Endodermal cell (in vitro differentiated cells): Measurements from ENCODE around the gene RELL1. TPM values are rescaled to one million over a fixed set of nuclear protein-coding genes. Genes with fewer than 3 reads are reported as not detected.

ENCODE experiments used
- DNase-seq: peaks from one replicate; pipeline ENCODE4 v3.0.0-alpha.2; 2017
- H3K27ac ChIP-seq: 2 replicates; pipeline ENCODE4 v1.5.1; 2013; ENCODE audit warnings: mild to moderate bottlenecking, low read depth, low read length, moderate library complexity
- H3K27me3 ChIP-seq: 2 replicates; pipeline ENCODE4 v1.6.1; 2013; ENCODE audit warnings: mild to moderate bottlenecking, low read length, moderate library complexity; ENCODE audit not compliant: insufficient read depth, control insufficient read depth, poor library complexity, severe bottlenecking
- H3K36me3 ChIP-seq: 2 replicates; pipeline ENCODE4 v1.7.0; 2013; ENCODE audit warnings: mild to moderate bottlenecking, low read length, moderate library complexity; ENCODE audit not compliant: control insufficient read depth, insufficient read depth
- H3K4me1 ChIP-seq: one replicate; pipeline ENCODE4 v1.7.0; 2013; ENCODE audit warnings: low read length; ENCODE audit not compliant: control insufficient read depth, insufficient read depth
- H3K4me3 ChIP-seq: 2 replicates; pipeline ENCODE4 v1.5.1; 2013; ENCODE audit warnings: mild to moderate bottlenecking, low read length, moderate library complexity
- H3K9ac ChIP-seq: 2 replicates; pipeline ENCODE4 v1.6.1; 2013; ENCODE audit warnings: mild to moderate bottlenecking, low read length, moderate library complexity; ENCODE audit not compliant: poor library complexity, severe bottlenecking; ENCODE audit errors: extremely low read depth
- H3K9me3 ChIP-seq: 2 replicates; pipeline ENCODE4 v1.6.1; 2013; ENCODE audit warnings: mild to moderate bottlenecking, low read length, moderate library complexity; ENCODE audit not compliant: control insufficient read depth
- H3K27ac Mint-ChIP-seq: 2 replicates; pipeline ENCODE4 v1.8.0; 2020; ENCODE audit warnings: mixed read lengths
- H3K27me3 Mint-ChIP-seq: 2 replicates; pipeline ENCODE4 v1.8.0; 2021; ENCODE audit warnings: mild to moderate bottlenecking, mixed read lengths; ENCODE audit not compliant: insufficient read depth
- H3K36me3 Mint-ChIP-seq: 2 replicates; pipeline ENCODE4 v1.8.0; 2020; ENCODE audit warnings: low read depth, mixed read lengths
- H3K4me1 Mint-ChIP-seq: 2 replicates; pipeline ENCODE4 v1.8.0; 2020; ENCODE audit warnings: mixed read lengths
- H3K4me3 Mint-ChIP-seq: 2 replicates; pipeline ENCODE4 v1.8.0; 2020; ENCODE audit warnings: mild to moderate bottlenecking, moderate library complexity, mixed read lengths
- H3K9me3 Mint-ChIP-seq: 2 replicates; pipeline ENCODE4 v1.8.0; 2020; ENCODE audit warnings: mild to moderate bottlenecking, mixed read lengths
- WGBS, 2 experiments: methylation state at CpG; one replicate each; pipeline versions ENCODE4 v1.1.5 to v1.1.7; 2013; ENCODE audit warnings: missing lambda C conversion rate in 2 of 2, mixed read lengths in 1 of 2; ENCODE audit not compliant: insufficient coverage in 1 of 2, insufficient read length in 1 of 2; 5-methylcytosine and 5-hydroxymethylcytosine counted together
- total RNA-seq, 2 donors: library from RNA; stranded (reverse); fragmentation: NEBNext Ultra II Directional in 1 of 2; extraction: Animal tissue kit (Norgen Biotek cat#: 25700) in 1 of 2; gene quantifications; 2 replicates in 1 of 2; 3 replicates in 1 of 2; pipeline ENCODE4 v1.2.1, GENCODE V29; 2021
- TF ChIP-seq, protein P1 (sequence below): fragments of 200-600 bp; sonication (generic); conservative IDR thresholded peaks from 2 replicates; pipeline ENCODE4 v1.5.0; 2021; ENCODE audit warnings: antibody characterized with exemption, mild to moderate bottlenecking

Gene RELL1
- total RNA-seq, 2 donors from 2014 or later: 12.1 to 12.3 TPM

DNA sequence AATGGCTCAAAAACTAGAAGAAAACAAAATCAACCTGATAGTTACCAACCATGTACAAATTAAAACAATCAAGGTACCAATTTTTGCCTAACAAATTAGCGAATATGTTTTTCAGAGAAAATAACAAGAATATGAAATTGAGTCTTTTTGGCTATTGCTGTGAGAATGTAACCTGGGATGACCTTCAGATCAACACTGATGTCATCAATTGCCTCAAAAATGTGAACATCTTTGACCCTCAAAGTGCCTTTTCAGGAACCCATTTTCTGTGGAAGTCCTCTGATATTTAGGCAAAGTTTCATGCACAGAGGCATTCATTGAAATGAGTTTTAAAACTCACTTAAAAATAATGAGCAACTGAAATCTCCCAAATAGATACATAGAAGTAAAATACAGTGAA is 6.1 kb downstream of the RELL1 start:
- Histone ChIP-seq H3K27ac (no peak overlapping the region), H3K9me3 (no peaks in the 10 kb centered on the region), H3K4me1 (peaks cover 2% of the 10 kb centered on the region), H3K4me3 (no peak overlapping the region), H3K27me3 (no peaks in the 10 kb centered on the region), H3K36me3 (no peaks in the 10 kb centered on the region), H3K9ac (no peak overlapping the region)
- DNase-seq: no peak
- WGBS, 2 experiments: 96% methylated on average over 1 of the region's 1 CpG; no CpG with 5 or more reads in 1 of the 2 experiments
- no peak overlapping the region for H3K4me3 Mint-ChIP-seq
- TF ChIP-seq, protein P1, sequence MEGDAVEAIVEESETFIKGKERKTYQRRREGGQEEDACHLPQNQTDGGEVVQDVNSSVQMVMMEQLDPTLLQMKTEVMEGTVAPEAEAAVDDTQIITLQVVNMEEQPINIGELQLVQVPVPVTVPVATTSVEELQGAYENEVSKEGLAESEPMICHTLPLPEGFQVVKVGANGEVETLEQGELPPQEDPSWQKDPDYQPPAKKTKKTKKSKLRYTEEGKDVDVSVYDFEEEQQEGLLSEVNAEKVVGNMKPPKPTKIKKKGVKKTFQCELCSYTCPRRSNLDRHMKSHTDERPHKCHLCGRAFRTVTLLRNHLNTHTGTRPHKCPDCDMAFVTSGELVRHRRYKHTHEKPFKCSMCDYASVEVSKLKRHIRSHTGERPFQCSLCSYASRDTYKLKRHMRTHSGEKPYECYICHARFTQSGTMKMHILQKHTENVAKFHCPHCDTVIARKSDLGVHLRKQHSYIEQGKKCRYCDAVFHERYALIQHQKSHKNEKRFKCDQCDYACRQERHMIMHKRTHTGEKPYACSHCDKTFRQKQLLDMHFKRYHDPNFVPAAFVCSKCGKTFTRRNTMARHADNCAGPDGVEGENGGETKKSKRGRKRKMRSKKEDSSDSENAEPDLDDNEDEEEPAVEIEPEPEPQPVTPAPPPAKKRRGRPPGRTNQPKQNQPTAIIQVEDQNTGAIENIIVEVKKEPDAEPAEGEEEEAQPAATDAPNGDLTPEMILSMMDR: no peak
- no peaks in the 10 kb centered on the region for H3K27me3 Mint-ChIP-seq
- peaks cover 8% of the 10 kb centered on the region for H3K36me3 Mint-ChIP-seq
- no peak overlapping the region for H3K27ac Mint-ChIP-seq
- peaks cover 20% of the 10 kb centered on the region for H3K4me1 Mint-ChIP-seq
- H3K9me3 Mint-ChIP-seq: peaks cover 2% of the 10 kb centered on the region

GRCh38 chr4:37679301-37679700 is 6.9 kb downstream of the RELL1 start:
- H3K4me3 Mint-ChIP-seq: no peak overlapping the region
- whole genome bisulfite sequencing, 2 experiments: 100% methylated on average over 2 of the region's 2 CpGs; no CpG with 5 or more reads in 1 of the 2 experiments
- Histone ChIP-seq H3K36me3 (no peaks in the 10 kb centered on the region), H3K9me3 (no peaks in the 10 kb centered on the region), H3K4me3 (no peak overlapping the region), H3K4me1 (peaks cover 6% of the 10 kb centered on the region), H3K9ac (no peak overlapping the region), H3K27ac (no peak overlapping the region), H3K27me3 (no peaks in the 10 kb centered on the region)
- H3K9me3 Mint-ChIP-seq: peaks cover 2% of the 10 kb centered on the region
- no peak for DNase-seq
- H3K36me3 Mint-ChIP-seq: peaks cover 6% of the 10 kb centered on the region
- no peaks in the 10 kb centered on the region for H3K27me3 Mint-ChIP-seq
- H3K4me1 Mint-ChIP-seq: peaks cover 21% of the 10 kb centered on the region
- TF ChIP-seq, protein P1: no peak
- no peak overlapping the region for H3K27ac Mint-ChIP-seq

GRCh38 chr4:37678624-37679023 is 7.6 kb downstream of the RELL1 start:
- H3K27me3 Mint-ChIP-seq: no peaks in the 10 kb centered on the region

More at GRCh38 chr4:37678624-37679023, 7.6 kb downstream of the RELL1 start:
- H3K4me1 Mint-ChIP-seq: peaks cover 28% of the 10 kb centered on the region
- H3K9me3 Mint-ChIP-seq: peaks cover 2% of the 10 kb centered on the region
- Histone ChIP-seq H3K4me1 (peaks cover 11% of the 10 kb centered on the region), H3K9ac (no peak overlapping the region), H3K36me3 (no peaks in the 10 kb centered on the region), H3K27ac (no peak overlapping the region), H3K27me3 (no peaks in the 10 kb centered on the region), H3K9me3 (no peaks in the 10 kb centered on the region), H3K4me3 (no peak overlapping the region)
- peaks cover 3% of the 10 kb centered on the region for H3K36me3 Mint-ChIP-seq
- no peak for DNase-seq
- TF ChIP-seq, protein P1: no peak
- H3K4me3 Mint-ChIP-seq: no peak overlapping the region
- 98 to 100% methylated on average over 1 to 3 of the region's 3 CpGs for WGBS, 2 experiments
- no peak overlapping the region for H3K27ac Mint-ChIP-seq
